ENCODE results near the gene NKPD1. TPM values are rescaled to one million over a fixed set of nuclear protein-coding genes. Genes with fewer than 3 reads are reported as not detected.
A peak's percentile ranks its signal among the peaks of the same experiment; 100 is the strongest.
"Not testable (repeated sequence)": the region's sequence is repeated elsewhere in the genome, so short reads cannot be mapped to it uniquely, and the experiment has no call there.

NKPD1 gene
- total RNA-seq, 1 donor from 2014 or later, result not detected

GRCh38 chr19:45121827-45122345, 38.9 kb downstream of the NKPD1 start:
- DNase-seq (ENCODE audit: low spot score), result no peak
- ATAC-seq, result no peak

GRCh38 chr19:45119582-45119981, 41.2 kb downstream of the NKPD1 start:
- ATAC-seq (no peak), DNase-seq (ENCODE audit: low spot score) (no peak)

GRCh38 chr19:45118591-45119355, 42.0 kb downstream of the NKPD1 start:
- not testable (repeated sequence) for DNase-seq (ENCODE audit: low spot score); ATAC-seq

- no peak for DNase-seq (ENCODE audit: low spot score)
- ATAC-seq, result no peak
These were observed 42.7 kb downstream of the NKPD1 start for GRCh38 chr19:45118106-45118505.

GRCh38 chr19:45117671-45118070, 43.1 kb downstream of the NKPD1 start:
- no peak for ATAC-seq
- DNase-seq (ENCODE audit: low spot score), result no peak

GRCh38 chr19:45117167-45117594, 43.6 kb downstream of the NKPD1 start:
- ATAC-seq, result no peak
- DNase-seq (ENCODE audit: low spot score), result no peak

- ATAC-seq (no peak), DNase-seq (ENCODE audit: low spot score) (no peak)
These were observed 44.8 kb downstream of the NKPD1 start for GRCh38 chr19:45115809-45116615.

- DNase-seq (ENCODE audit: low spot score), result no peak
- ATAC-seq, result no peak
These were observed 46.7 kb downstream of the NKPD1 start for GRCh38 chr19:45114116-45114515.

- DNase-seq (ENCODE audit: low spot score) (no peak), ATAC-seq (peak; percentile 68)
These were observed 47.2 kb downstream of the NKPD1 start for GRCh38 chr19:45113628-45114027.

- no peak for DNase-seq (ENCODE audit: low spot score)
- no peak for ATAC-seq
These were observed 48.5 kb downstream of the NKPD1 start for GRCh38 chr19:45112111-45112827.

Other genes with a start within 250 kb of the NKPD1 start
- gene APOC1, start 246.4 kb downstream of the NKPD1 start, total RNA-seq, result 6,817 TPM
- 297 TPM for gene APOC4, start 218.7 kb downstream of the NKPD1 start, total RNA-seq
- 1,677 TPM for gene APOC2, start 214.9 kb downstream of the NKPD1 start, total RNA-seq
- 92.6 TPM for gene CLPTM1, start 205.6 kb downstream of the NKPD1 start, total RNA-seq
- 1.5 TPM for gene RELB, start 159.5 kb downstream of the NKPD1 start, total RNA-seq
- 50.5 TPM for gene CLASRP, start 121.9 kb downstream of the NKPD1 start, total RNA-seq
- 0.35 TPM for gene ZNF296, start 84.5 kb downstream of the NKPD1 start, total RNA-seq
- gene GEMIN7, start 81.7 kb downstream of the NKPD1 start, total RNA-seq, result 11.7 TPM
- 11.3 TPM for gene PPP1R37, start 67.8 kb downstream of the NKPD1 start, total RNA-seq
- 30.6 TPM for gene TRAPPC6A, start 17.3 kb upstream of the NKPD1 start, total RNA-seq
- 6.5 TPM for gene BLOC1S3, start 17.8 kb upstream of the NKPD1 start, total RNA-seq
- 4.3 TPM for gene EXOC3L2, start 84.4 kb upstream of the NKPD1 start, total RNA-seq
- 17.5 TPM for gene MARK4, start 90.3 kb upstream of the NKPD1 start, total RNA-seq
- not detected for gene CKM, start 161.9 kb upstream of the NKPD1 start, total RNA-seq
- not detected for gene KLC3, start 179.8 kb upstream of the NKPD1 start, total RNA-seq
- gene ERCC2, start 209.6 kb upstream of the NKPD1 start, total RNA-seq, result 15.3 TPM
- 8.0 TPM for gene PPP1R13L, start 244.1 kb upstream of the NKPD1 start, total RNA-seq
- gene POLR1G, start 245.7 kb upstream of the NKPD1 start, total RNA-seq, result 2.2 TPM

Measured in left lobe of liver (tissue), 2 donors.